C4-2B (cell line): ENCODE data around the gene FYCO1.
A peak's percentile ranks its signal among the peaks of the same experiment; 100 is the strongest.

Experiments used
- H3K27ac ChIP-seq: fragments of 450-650 bp; 2 replicates; pipeline ENCODE4 v1.5.1; 2017
- ZFX ChIP-seq: fragments of 450-650 bp; IDR thresholded peaks from 2 replicates; pipeline ENCODE4 v1.6.1; 2017
- TF ChIP-seq, protein P1 (sequence below): fragments of 450-650 bp; conservative IDR thresholded peaks from 2 replicates; pipeline ENCODE4 v1.5.1; 2017; ENCODE audit warnings: mild to moderate bottlenecking

Gene FYCO1

GRCh38 chr3:45909542-45909941 lies 86.1 kb downstream of the FYCO1 start:
- TF ChIP-seq, protein P1, sequence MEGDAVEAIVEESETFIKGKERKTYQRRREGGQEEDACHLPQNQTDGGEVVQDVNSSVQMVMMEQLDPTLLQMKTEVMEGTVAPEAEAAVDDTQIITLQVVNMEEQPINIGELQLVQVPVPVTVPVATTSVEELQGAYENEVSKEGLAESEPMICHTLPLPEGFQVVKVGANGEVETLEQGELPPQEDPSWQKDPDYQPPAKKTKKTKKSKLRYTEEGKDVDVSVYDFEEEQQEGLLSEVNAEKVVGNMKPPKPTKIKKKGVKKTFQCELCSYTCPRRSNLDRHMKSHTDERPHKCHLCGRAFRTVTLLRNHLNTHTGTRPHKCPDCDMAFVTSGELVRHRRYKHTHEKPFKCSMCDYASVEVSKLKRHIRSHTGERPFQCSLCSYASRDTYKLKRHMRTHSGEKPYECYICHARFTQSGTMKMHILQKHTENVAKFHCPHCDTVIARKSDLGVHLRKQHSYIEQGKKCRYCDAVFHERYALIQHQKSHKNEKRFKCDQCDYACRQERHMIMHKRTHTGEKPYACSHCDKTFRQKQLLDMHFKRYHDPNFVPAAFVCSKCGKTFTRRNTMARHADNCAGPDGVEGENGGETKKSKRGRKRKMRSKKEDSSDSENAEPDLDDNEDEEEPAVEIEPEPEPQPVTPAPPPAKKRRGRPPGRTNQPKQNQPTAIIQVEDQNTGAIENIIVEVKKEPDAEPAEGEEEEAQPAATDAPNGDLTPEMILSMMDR = no peak
- TF ChIP-seq ZFX = no peak
- no peak overlapping the region for H3K27ac ChIP-seq

- TF ChIP-seq, protein P1 = no peak
- no peak overlapping the region for H3K27ac ChIP-seq
Measured at GRCh38 chr3:45908761-45909160, 86.9 kb downstream of the FYCO1 start.

DNA sequence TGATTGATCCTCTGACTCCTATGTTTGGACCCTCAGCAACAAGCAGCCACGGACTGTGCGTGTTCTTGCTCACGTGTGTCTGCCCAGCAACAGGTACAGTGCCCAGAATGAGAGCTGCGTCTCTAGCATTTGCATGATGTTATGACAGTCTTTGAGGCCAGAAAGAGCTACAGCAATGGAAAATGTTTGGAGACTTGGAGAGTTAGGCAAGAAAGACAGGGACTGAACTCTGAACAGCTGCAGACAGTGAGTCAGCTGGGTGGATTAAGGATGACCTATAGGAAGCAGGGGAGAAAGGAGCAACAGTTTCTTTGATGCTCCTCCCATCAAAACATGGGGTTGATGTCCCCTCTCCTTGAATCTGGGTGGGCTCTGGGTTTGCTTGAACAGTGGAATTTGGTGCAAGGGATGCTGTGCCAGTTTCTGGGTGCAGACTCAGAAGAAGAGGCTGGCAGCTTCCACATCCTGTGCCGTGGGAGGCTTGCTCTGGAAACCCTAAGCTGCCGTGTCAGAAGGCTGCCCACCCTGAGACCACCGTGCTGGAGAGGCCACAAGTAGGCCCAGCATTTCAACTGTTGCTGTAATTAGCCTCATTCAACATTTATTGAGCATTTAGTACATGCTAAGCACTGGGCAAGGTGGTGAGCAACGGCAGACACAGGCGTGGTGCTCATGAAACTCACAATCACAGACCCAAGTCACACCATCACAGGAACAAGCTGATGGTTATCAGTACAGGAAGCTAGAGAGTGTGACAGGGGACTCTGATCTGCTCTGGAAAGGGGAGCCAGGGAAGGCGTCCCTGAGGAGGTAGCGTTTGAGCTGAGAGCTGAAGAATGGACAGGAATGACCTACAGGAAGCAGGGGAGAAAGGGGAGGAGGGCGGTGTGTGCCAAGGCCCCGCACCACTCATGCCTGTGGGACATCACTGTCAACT lies 87.6 kb downstream of the FYCO1 start:
- TF ChIP-seq ZFX = no peak
- TF ChIP-seq, protein P1 = no peak
- H3K27ac ChIP-seq = no peak overlapping the region

DNA sequence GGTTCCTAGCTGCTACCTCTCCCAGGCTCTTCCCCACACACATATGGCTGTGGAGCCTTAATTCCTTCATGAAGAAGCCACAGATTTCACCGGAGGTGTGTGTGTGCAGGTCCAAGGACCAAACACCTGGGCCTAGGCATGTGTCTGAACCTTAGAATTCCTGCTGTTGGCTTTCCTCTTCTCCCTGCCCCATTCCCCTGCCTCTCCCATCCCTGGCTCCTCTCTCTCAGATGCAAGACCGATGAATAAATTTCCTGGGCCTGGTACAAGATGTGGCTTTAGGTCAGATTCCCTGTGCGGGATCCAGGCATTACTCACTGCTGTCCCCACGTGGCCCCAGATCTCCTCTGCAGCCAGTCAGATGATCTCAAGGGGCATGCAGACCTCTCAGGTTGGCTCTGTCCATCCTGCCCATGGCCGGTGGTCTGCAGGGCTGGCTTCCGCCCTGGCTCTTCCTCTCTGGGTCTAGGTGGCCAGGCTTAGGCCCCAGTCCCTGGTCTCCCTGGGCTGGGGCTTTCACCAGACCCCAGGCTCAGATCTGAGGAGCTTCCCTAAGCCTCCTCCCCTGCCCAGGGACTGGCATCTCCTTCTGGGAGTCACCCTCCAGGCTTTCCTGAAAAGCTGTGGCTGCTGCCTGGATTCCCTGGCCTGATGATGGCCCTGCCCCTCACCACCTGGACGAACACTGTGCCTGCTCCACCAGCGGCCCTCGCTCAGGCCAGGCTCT lies 88.8 kb downstream of the FYCO1 start:
- H3K27ac ChIP-seq = no peak overlapping the region
- TF ChIP-seq, protein P1 = peak; percentile 63
- no peak for TF ChIP-seq ZFX

GRCh38 chr3:45905755-45906154 lies 89.9 kb downstream of the FYCO1 start:
- TF ChIP-seq ZFX = no peak
- TF ChIP-seq, protein P1 = no peak

GRCh38 chr3:45904931-45905330 lies 90.7 kb downstream of the FYCO1 start:
- H3K27ac ChIP-seq = no peak overlapping the region
- TF ChIP-seq, protein P1 = no peak
- TF ChIP-seq ZFX = no peak

More at GRCh38 chr3:45905755-45906154, 89.9 kb downstream of the FYCO1 start:
- no peak overlapping the region for H3K27ac ChIP-seq

- H3K27ac ChIP-seq = no peak overlapping the region
- TF ChIP-seq, protein P1 = no peak
- no peak for TF ChIP-seq ZFX
Measured at GRCh38 chr3:45896956-45897355, 98.7 kb downstream of the FYCO1 start.
